Measurements from ENCODE around the gene IMPG2. TPM values are rescaled to one million over a fixed set of nuclear protein-coding genes. Genes with fewer than 3 reads are reported as not detected.

IMPG2 gene
- under 0.01 and 0.14 TPM in 2 replicates for total RNA-seq

GRCh38 chr3:101320475-101320874 is at the start of gene IMPG2:
Gene IMPG2, minus strand, starts transcription at chr3:101320575. Its CDS starts 203 bp downstream, at chr3:101320372.

Other genes with a start within 250 kb of the IMPG2 start
- gene SENP7, start 192.6 kb upstream of the IMPG2 start, total RNA-seq: 10.9 TPM in 2 replicates
- gene TRMT10C, start 241.3 kb upstream of the IMPG2 start, total RNA-seq: 39.3 and 41.7 TPM in 2 replicates

Measured in nasal cavity respiratory epithelium epithelial cell of viscerocranial mucosa (primary cell).